GM19455 (cell line): Measurements from ENCODE around the gene YAF2.

Experiments used
- ATAC-seq: cut with Tn5 transposase; IDR thresholded peaks from one replicate; pipeline ENCODE4 v1.9.1; 2021; ENCODE audit not compliant: unreplicated experiment

The YAF2 gene

GRCh38 chr12:42145552-42146215 lies 92.4 kb downstream of the YAF2 start:
- ATAC-seq: no peak

GRCh38 chr12:42145197-42145549 lies 92.9 kb downstream of the YAF2 start:
- no peak for ATAC-seq

- peak; percentile 93 for ATAC-seq
Measured at GRCh38 chr12:42144408-42145196, 93.4 kb downstream of the YAF2 start, which contains the start of gene GXYLT1. Gene GXYLT1, minus strand, starts transcription at chr12:42144874. Its CDS starts 228 bp downstream, at chr12:42144646.

- ATAC-seq: no peak
Measured at GRCh38 chr12:42144158-42144407, 94.0 kb downstream of the YAF2 start.

- ATAC-seq: no peak
Measured at GRCh38 chr12:42143452-42144157, 94.4 kb downstream of the YAF2 start.

GRCh38 chr12:42141981-42142606 lies 96.0 kb downstream of the YAF2 start:
- no peak for ATAC-seq

- ATAC-seq: no peak
Measured at GRCh38 chr12:42140901-42141300, 97.1 kb downstream of the YAF2 start.

- no peak for ATAC-seq
Measured at GRCh38 chr12:42135259-42135814, 102.7 kb downstream of the YAF2 start.

- no peak for ATAC-seq
Measured at GRCh38 chr12:42130672-42131402, 107.2 kb downstream of the YAF2 start.

GRCh38 chr12:42129595-42130204 lies 108.3 kb downstream of the YAF2 start:
- ATAC-seq: no peak

GRCh38 chr12:42128888-42129287 lies 109.2 kb downstream of the YAF2 start:
- no peak for ATAC-seq

GRCh38 chr12:42128327-42128726 lies 109.7 kb downstream of the YAF2 start:
- no peak for ATAC-seq

- no peak for ATAC-seq
Measured at GRCh38 chr12:42126963-42127362, 111.1 kb downstream of the YAF2 start.

- no peak for ATAC-seq
Measured at GRCh38 chr12:42125388-42125767, 112.7 kb downstream of the YAF2 start.

- ATAC-seq: no peak
Measured at GRCh38 chr12:42124764-42125387, 113.2 kb downstream of the YAF2 start.

GRCh38 chr12:42119085-42119633 lies 118.9 kb downstream of the YAF2 start:
- no peak for ATAC-seq

GRCh38 chr12:42118136-42118879 lies 119.7 kb downstream of the YAF2 start:
- no peak for ATAC-seq

GRCh38 chr12:42109031-42109430 lies 129.0 kb downstream of the YAF2 start:
- ATAC-seq: no peak
